Tibial nerve (tissue), 3 donors: ENCODE measurements around the gene GLB1L2.

Source experiments
- POLR2A ChIP-seq, 2 donors: fragments of 450-650 bp; IDR thresholded peaks; one replicate each; pipeline ENCODE4 v1.6.1; 2017; ENCODE audit warnings: antibody characterized with exemption in 2 of 2, mild to moderate bottlenecking in 2 of 2, moderate library complexity in 2 of 2
- TF ChIP-seq, protein P1 (sequence below), 5 experiments: fragments of 200-600 bp in 3 of 5; fragments of 450-650 bp in 2 of 5; sonication (generic) in 3 of 5; IDR thresholded peaks; one replicate each; pipeline ENCODE4 v1.5.1; 2016 to 2019; ENCODE audit warnings: antibody characterized with exemption in 5 of 5, mild to moderate bottlenecking in 3 of 5, moderate library complexity in 2 of 5

DNA sequence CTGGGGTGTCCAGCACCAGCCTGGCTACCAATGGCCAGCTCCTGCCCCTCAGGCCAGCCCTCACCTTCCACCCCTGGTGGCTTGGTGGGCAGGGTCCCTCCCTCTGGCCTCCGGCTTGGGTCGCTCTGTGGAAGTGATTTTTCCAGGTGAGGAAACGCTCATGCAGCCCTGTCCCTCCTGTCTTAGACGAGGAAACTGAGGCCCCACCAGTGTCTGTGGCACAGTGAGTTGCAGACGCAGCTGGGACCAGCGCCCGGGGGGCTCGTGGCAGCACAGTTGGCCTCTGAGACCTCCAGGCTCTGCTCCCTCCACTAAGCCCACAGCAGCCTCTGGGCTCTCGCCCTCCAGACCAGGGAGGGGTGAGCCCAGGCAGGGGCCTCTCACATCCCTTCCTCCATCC lies 74.1 kb downstream of the GLB1L2 start:
- TF ChIP-seq, protein P1, sequence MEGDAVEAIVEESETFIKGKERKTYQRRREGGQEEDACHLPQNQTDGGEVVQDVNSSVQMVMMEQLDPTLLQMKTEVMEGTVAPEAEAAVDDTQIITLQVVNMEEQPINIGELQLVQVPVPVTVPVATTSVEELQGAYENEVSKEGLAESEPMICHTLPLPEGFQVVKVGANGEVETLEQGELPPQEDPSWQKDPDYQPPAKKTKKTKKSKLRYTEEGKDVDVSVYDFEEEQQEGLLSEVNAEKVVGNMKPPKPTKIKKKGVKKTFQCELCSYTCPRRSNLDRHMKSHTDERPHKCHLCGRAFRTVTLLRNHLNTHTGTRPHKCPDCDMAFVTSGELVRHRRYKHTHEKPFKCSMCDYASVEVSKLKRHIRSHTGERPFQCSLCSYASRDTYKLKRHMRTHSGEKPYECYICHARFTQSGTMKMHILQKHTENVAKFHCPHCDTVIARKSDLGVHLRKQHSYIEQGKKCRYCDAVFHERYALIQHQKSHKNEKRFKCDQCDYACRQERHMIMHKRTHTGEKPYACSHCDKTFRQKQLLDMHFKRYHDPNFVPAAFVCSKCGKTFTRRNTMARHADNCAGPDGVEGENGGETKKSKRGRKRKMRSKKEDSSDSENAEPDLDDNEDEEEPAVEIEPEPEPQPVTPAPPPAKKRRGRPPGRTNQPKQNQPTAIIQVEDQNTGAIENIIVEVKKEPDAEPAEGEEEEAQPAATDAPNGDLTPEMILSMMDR (IDR thresholded peaks at IDR 0.05), result no peak
- TF ChIP-seq POLR2A (IDR thresholded peaks at IDR 0.05), result no peak
